Mononuclear cell (primary cell): ENCODE data around the gene YOD1. TPM values are rescaled to one million over a fixed set of nuclear protein-coding genes. Genes with fewer than 3 reads are reported as not detected.
"Not testable (repeated sequence)": the region's sequence is repeated elsewhere in the genome, so short reads cannot be mapped to it uniquely, and the experiment has no call there.

Experiments
- H3K27me3 ChIP-seq: 2 replicates; pipeline ENCODE4 v1.6.0; 2011; ENCODE audit warnings: low read length, control low read depth; ENCODE audit not compliant: insufficient read depth
- H3K4me1 ChIP-seq: 2 replicates; pipeline ENCODE4 v1.5.1; 2011; ENCODE audit warnings: mild to moderate bottlenecking, low read length, control low read depth; ENCODE audit not compliant: insufficient read depth
- H3K4me3 ChIP-seq: 2 replicates; pipeline ENCODE4 v1.5.1; 2011; ENCODE audit warnings: mild to moderate bottlenecking, low read length, moderate library complexity
- H3K9me3 ChIP-seq: 2 replicates; pipeline ENCODE4 v1.5.1; 2011; ENCODE audit warnings: low read depth, mild to moderate bottlenecking, control low read depth, low read length
- total RNA-seq: library from RNA; depleted of rRNA; stranded (reverse); fragments of >200 nt; gene quantifications from one replicate; pipeline ENCODE4 v1.2.3, GENCODE V29; 2012

Gene YOD1
- total RNA-seq, 1 donor, result 44.5 TPM

DNA sequence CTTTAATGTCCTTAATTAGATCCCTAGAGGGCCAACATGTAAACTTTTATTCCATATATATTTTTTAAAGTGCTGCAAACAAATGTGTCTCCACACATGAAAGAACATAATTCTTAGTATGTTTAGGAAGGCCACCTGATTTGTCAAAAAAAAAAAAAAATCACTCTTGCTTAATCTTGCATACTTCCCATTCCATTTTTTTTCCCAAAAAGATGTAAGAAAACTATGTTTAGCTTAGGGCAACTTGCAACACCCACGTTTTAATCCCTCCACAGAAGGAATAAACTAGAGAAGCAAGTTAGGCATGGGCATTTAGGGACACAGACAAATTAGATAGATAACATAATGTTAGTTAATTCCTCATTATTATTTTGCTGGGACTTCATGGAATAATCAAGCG is 5.6 kb downstream of the YOD1 start:
- Histone ChIP-seq H3K4me3 (no peak overlapping the region), H3K27me3 (no peaks in the 10 kb centered on the region), H3K4me1 (peaks cover 7% of the 10 kb centered on the region), H3K9me3 (no peaks in the 10 kb centered on the region)

DNA sequence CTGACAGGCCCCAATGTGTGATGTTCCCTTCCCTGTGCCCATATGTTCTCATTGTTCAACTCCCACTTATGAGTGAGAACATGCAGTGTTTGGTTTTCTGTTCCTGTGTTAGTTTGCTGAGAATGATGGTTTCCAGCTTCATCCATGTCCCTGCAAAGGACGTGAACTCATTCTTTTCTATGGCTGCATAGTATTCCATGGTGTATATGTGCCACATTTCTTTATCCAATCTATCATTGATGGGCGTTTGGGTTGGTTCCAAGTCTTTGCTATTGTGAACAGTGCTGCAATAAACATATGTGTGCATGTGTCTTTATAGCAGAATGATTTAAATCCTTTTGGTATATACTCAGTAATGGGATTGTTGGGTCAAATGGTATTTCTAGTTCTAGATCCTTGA is 9.6 kb downstream of the YOD1 start:
- not testable (repeated sequence) for H3K9me3 ChIP-seq, H3K4me1 ChIP-seq

DNA sequence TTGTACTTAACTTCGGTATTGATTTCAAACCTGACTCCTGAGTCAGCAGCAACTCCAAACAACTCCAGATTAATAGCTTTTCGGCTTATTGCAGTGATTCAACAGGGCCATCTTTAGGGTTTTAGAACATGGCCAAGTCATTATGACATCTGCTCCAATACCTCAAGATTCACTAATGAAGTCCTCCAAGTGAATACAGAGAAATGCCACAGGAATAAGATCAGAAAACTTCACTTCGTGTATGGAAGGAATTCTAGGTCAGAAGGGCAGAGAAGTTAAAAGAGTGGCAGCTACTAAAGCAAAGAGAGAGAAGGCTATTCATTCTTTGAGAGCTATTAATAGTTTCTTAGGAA is 10.9 kb downstream of the YOD1 start:
- no peaks in the 10 kb centered on the region for H3K9me3 ChIP-seq
- H3K27me3 ChIP-seq, result no peaks in the 10 kb centered on the region
- no peaks in the 10 kb centered on the region for H3K4me1 ChIP-seq
- no peak overlapping the region for H3K4me3 ChIP-seq

More for the DNA sequence above, 9.6 kb downstream of the YOD1 start:
- not testable (repeated sequence) for H3K4me3 ChIP-seq, H3K27me3 ChIP-seq

DNA sequence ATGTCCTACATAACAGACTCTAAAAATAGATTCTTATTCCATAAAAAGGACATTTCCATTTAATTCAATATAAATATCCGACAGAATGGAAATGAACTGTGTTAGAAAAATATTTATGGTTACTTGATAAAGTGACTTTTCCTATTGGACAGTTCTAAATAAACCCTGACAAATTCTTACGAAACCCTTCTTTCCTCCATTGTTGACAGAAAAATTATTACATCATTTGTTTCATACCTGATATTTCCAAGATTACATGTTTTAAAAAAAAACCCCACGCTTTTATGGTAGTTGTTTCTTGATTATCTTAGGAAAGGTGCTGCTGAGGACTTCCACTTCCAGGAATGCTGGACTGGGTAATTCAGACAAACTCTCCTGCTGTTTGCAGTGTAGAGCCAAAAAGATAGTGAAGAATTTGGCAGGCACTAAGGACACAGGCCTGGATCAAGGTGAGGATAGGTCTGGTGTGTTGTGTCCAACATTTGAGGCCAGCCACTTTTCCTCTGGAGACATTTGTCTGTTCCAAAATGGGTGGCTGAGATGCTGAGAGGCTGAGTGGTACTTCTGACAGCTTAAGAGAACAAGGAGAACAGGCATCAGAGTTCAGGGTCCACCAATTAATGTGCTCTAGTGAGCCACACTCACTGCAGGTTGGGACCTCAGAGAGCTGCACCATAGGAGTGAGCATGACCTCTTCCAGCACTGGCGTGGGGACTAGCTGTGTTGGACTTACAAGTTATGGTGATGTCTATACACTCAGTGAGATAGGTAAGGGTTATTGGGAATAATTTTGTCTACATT is 11.4 kb downstream of the YOD1 start:
- Histone ChIP-seq H3K27me3 (no peaks in the 10 kb centered on the region), H3K4me3 (no peak overlapping the region), H3K4me1 (no peaks in the 10 kb centered on the region), H3K9me3 (no peaks in the 10 kb centered on the region)

DNA sequence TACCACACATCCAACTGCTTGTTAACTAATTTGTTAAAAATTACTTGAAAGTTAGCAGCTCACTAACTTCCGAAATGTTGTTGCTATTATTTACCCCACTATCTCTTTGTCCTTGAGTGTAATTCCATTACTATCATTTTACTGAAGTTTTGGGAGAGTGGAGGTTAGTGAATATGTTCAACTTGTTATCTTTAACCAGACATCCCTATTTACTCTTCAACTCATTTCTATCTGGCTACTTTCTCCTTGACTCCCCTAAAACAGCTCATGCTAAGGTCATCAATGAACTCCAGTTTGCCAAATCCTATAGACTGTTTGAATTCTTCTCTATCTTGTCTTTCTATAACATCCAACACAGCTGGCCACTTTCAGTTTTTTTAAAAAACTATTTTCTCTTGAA is 14.1 kb downstream of the YOD1 start:
- Histone ChIP-seq H3K4me1 (no peaks in the 10 kb centered on the region), H3K27me3 (peaks cover 16% of the 10 kb centered on the region), H3K9me3 (no peaks in the 10 kb centered on the region), H3K4me3 (no peak overlapping the region)

DNA sequence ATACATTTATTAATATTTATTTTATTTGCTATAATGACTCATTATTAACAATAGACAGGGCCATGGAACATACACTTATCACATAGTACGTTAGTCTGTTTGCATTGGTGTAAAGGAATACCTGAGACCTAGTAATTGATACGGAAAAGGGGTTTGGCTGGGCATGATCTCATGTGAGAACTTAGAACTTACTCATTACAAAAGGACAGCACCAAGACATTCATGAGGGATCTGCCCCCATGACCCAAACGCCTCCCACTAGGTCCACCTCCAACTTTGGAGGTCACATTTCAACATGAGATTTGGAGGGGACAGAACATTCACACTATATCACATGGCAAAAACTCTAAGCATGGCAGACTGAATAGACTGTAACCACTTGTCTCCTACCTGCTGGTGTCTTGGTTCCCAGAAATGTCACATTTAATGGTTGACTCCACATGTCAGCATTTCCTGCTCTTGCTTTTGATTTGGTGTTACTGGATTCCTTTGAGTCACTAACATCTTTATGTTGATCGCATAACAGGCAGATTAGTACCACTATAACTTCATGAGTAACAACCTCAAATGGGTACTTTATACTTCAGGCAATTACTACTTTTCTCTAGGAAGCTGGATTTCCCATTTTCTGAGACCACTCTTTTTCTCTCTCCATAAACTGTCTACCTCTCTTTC is 15.0 kb downstream of the YOD1 start:
- peaks cover 21% of the 10 kb centered on the region for H3K27me3 ChIP-seq
- H3K9me3 ChIP-seq, result no peaks in the 10 kb centered on the region
- no peak overlapping the region for H3K4me3 ChIP-seq
- H3K4me1 ChIP-seq, result no peaks in the 10 kb centered on the region

DNA sequence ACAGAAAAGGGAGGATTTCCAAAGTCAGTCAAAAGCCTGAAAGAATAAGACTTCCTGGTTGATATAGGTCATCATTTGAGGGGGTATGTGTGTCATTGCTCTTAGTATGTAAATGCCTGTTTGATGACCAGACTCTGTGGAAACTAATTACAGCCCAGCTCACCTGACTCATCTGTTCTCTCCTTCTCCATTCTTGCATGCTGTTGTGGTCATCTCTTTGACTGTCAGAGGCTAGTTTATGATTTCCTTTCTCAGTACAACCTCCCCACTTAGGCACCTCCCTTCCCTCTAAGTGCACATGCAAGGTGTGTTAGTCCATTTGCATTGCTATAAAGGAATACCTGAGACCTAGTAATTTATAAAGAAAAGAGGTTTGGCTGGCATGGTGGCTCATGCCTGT is 16.0 kb downstream of the YOD1 start:
- Histone ChIP-seq H3K9me3 (no peaks in the 10 kb centered on the region), H3K4me3 (no peak overlapping the region), H3K27me3 (peaks cover 24% of the 10 kb centered on the region), H3K4me1 (no peaks in the 10 kb centered on the region)

DNA sequence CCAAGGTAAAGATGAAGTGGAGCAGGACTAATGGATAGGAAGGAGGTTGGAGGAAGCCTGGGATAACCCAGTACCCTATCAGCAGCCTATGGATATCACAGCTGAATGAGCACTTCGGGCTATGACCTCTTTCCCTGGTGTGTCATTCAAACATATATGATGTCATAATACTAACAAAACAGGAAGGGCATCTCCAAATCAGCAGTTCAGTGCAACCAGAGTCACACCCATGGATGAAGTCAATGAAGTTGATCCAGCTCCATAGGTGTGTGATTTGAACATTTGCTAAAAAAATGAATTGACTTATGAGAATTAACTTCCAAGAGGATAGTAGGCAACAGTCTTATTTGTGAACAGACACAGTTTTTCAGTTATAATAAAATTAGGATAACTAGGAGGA is 16.8 kb downstream of the YOD1 start:
- Histone ChIP-seq H3K9me3 (no peaks in the 10 kb centered on the region), H3K4me1 (no peaks in the 10 kb centered on the region), H3K27me3 (peaks cover 24% of the 10 kb centered on the region), H3K4me3 (no peak overlapping the region)

DNA sequence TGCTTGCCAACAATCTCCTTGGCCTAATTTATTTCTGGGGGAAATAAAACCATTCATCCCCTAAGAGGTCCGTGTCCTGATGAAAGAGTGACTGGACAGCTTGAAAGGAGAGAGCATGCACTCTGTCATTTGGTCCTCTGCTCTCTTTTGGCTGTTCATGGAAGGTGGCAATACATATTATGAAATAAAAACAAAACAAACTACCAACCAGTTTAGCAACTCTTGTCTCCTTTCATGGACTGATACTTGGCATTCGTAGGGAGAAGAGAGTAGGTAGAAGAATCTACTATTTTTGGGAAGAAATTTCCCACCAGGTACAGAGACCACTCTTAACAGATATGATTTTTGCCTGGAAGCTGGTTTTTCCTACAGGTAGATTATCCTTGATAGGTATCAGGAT is 17.7 kb downstream of the YOD1 start:
- peaks cover 24% of the 10 kb centered on the region for H3K27me3 ChIP-seq
- no peaks in the 10 kb centered on the region for H3K9me3 ChIP-seq
- H3K4me3 ChIP-seq, result no peak overlapping the region
- no peaks in the 10 kb centered on the region for H3K4me1 ChIP-seq

DNA sequence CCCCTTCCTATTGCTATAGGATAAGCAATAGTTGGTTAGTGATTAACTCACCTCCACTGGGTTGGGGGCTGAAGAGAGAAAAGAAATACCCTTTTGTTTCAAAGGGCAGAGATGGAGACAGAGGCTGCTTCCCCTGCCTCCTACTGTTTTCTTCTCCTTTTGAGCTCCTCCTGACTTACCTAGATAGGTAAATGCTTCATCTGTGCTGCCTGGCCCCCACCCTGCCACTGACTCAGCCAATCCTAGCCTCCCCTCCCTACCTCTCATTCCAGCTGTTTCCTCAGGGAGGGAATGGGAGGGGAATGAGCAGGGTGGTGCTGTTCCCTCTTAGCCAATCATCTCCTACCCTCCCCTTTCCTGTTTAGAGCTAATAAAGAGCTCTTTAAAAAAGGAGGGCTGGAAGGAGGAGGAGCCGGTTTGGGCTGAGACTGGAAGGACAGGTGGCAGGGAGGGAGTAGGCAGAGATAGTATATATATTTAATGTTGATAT is 18.4 kb downstream of the YOD1 start, which contains the start of gene C1orf116:
TSS of gene C1orf116 (minus strand) at position 229 of the 490 bp plus-strand sequence. CDS start 5,158 bp downstream, outside the sequence.
- no peak within 1 kb of the TSS for H3K4me3 ChIP-seq

DNA sequence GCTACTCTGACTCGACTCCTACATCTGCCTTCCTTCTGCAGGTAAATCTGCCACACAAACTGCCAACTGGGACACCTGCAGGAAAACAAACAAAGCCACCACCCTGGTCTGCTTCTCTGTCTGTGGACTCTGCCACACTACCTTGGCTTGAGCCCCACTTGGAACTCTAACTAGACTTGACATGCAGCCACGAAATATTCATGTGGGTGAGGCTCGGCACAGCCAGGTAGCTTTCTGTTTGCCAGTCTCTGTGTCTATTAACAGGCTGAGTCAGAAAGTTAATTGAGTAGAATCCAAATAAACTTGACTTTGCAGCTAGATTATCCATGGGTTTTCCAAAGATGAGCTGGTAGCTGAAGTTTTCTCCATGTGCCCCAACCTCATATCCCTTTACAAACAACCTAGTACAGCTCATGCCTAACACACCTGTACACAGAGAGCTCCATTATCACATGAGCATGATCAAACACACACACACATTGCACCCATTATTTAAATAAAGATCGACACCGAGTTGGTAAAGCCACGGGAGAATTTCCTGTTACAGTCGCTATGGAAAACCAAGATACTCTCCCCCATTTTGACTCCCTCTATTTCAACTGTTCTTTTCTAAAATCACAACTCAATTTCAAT is 19.3 kb downstream of the YOD1 start:
- Histone ChIP-seq H3K9me3 (no peaks in the 10 kb centered on the region), H3K27me3 (peaks cover 24% of the 10 kb centered on the region), H3K4me3 (no peak overlapping the region), H3K4me1 (no peaks in the 10 kb centered on the region)

More for the DNA sequence above, 18.4 kb downstream of the YOD1 start, which contains the start of gene C1orf116:
- H3K9me3 ChIP-seq, result no peaks in the 10 kb centered on the region
- H3K4me1 ChIP-seq, result no peaks in the 10 kb centered on the region
- peaks cover 24% of the 10 kb centered on the region for H3K27me3 ChIP-seq

DNA sequence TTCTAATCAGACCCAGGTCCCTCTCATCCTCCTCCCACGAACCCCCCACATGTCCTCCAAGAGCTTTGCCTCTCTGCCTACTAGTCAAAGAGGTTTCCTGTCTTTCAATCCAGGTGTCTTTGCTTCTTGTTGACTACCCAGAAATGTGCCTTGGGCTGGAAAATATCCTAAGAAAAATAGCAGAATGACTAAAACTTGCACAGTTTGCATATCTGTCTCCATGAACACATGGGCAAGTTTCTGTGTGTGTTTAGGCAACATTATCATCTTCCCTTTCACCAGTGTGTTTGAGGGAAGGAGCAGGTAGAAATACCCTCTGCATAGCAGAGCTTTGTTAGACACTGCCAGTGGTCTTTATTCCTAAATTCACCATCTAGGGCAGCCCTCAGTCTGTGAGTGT is 20.0 kb downstream of the YOD1 start:
- Histone ChIP-seq H3K4me3 (no peak overlapping the region), H3K27me3 (peaks cover 24% of the 10 kb centered on the region), H3K4me1 (no peaks in the 10 kb centered on the region), H3K9me3 (no peaks in the 10 kb centered on the region)

DNA sequence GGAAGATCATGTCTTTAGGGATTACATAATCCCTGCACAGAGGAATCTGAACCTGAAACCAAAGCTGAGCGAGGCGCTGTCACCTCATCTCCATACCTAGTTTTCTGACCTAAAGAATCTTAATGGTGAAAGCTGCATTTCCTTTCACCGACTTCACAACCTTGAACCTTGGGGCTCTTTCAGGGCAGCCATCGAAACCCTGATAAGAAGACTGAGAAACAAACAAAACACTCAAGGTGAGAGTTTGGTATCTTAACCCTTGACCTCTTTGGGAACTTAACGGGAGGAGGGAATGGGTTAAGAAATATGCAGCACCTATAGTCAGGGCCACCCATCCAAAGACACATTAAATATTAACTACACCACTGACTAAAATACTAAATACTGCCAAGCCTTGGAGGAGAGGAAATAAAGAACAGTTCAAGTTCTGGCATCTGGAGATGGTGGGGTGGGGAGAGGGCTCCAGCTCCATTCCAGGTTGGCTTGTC is 20.4 kb downstream of the YOD1 start:
- Histone ChIP-seq H3K27me3 (peaks cover 24% of the 10 kb centered on the region), H3K4me3 (no peak overlapping the region), H3K9me3 (no peaks in the 10 kb centered on the region), H3K4me1 (no peaks in the 10 kb centered on the region)

DNA sequence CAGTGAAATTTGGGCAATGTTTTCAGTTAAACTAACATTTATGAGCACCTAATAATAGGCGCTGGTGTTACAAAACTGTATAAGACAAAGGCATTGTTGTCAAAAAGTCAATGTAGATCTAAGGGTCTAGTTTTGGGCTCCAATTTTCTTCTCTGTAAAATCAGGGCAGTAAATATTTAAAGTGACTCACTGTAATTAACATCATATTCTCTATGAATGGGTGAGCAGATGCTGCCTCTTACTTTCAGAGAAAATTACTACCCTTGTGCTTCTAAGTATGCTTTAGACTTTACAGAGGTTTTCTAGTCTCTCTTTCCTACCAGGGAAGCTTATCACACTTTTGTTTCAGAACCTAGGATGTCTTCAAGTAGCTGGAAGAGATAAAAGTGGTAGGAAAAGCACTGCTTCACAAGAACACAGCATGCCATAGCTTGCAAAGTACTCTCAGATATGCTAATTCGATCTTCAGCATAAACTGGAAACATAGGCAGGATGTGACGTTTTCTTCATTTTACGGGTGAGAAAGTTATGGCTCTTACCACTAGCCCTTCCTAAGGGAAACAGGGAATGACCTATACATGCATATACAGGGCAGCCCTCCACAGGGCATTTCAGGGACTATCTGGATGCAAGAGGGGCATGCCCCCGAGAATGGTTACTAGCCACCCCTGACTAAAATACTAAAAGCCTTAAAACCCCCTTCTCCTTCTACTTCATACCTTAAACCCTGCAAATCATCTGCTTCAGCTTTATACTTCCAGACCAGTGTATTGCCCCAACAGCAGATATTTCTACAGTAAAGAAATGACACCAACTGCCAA is 21.1 kb downstream of the YOD1 start:
- Histone ChIP-seq H3K4me3 (no peak overlapping the region), H3K27me3 (peaks cover 24% of the 10 kb centered on the region), H3K9me3 (no peaks in the 10 kb centered on the region), H3K4me1 (no peaks in the 10 kb centered on the region)
